ENCODE measurements around the gene DUOX1.

GRCh38 chr15:45138814-45139765 lies 9.3 kb downstream of the DUOX1 start:
- TF ChIP-seq POLR2A (IDR thresholded peaks at IDR 0.05), result no peak
- TF ChIP-seq CTCF (IDR thresholded peaks at IDR 0.05), result no peak
